Stimulated activated CD4-positive, alpha-beta T cell treated with anti-CD3 and anti-CD28 coated beads, Interleukin-2, amount 100 ng/mL, for 24 hours (primary cell): ENCODE measurements around the gene PTPRF.
"Not testable (repeated sequence)": the region's sequence is repeated elsewhere in the genome, so short reads cannot be mapped to it uniquely, and the experiment has no call there.

Experiments used
- DNase-seq, 2 donors: peaks; one replicate each; pipeline ENCODE4 v3.0.0-alpha.2; 2020

Gene PTPRF

GRCh38 chr1:43538969-43539368, 8.3 kb downstream of the PTPRF start:
- DNase-seq: no peak

GRCh38 chr1:43539726-43540434, 9.2 kb downstream of the PTPRF start:
- DNase-seq: no peak

- DNase-seq: no peak
Measured at GRCh38 chr1:43540653-43541071, 10.0 kb downstream of the PTPRF start.

- DNase-seq: no peak
Measured at GRCh38 chr1:43541141-43541540, 10.5 kb downstream of the PTPRF start.

- no peak for DNase-seq
Measured at GRCh38 chr1:43541721-43542401, 11.2 kb downstream of the PTPRF start.

GRCh38 chr1:43542527-43543458, 12.1 kb downstream of the PTPRF start:
- no peak for DNase-seq

GRCh38 chr1:43543567-43543966, 12.9 kb downstream of the PTPRF start:
- no peak for DNase-seq

- DNase-seq: no peak
Measured at GRCh38 chr1:43545339-43545694, 14.6 kb downstream of the PTPRF start.

GRCh38 chr1:43545695-43546387, 15.2 kb downstream of the PTPRF start:
- peak in 1 of 2 donors; percentile 22 for DNase-seq

- DNase-seq: no peak
Measured at GRCh38 chr1:43546388-43547100, 15.9 kb downstream of the PTPRF start.

GRCh38 chr1:43547538-43548072, 16.9 kb downstream of the PTPRF start:
- DNase-seq: no peak

GRCh38 chr1:43548285-43549271, 17.9 kb downstream of the PTPRF start:
- no peak for DNase-seq

GRCh38 chr1:43549394-43549793, 18.7 kb downstream of the PTPRF start:
- DNase-seq: not testable (repeated sequence)

- peak in 1 of 2 donors; percentile 34 for DNase-seq
Measured at GRCh38 chr1:43549921-43550597, 19.4 kb downstream of the PTPRF start.

GRCh38 chr1:43550598-43551246, 20.0 kb downstream of the PTPRF start:
- no peak for DNase-seq

- DNase-seq: no peak
Measured at GRCh38 chr1:43551396-43551888, 20.8 kb downstream of the PTPRF start.

GRCh38 chr1:43552059-43552742, 21.5 kb downstream of the PTPRF start:
- DNase-seq: no peak

- DNase-seq: no peak
Measured at GRCh38 chr1:43552813-43553212, 22.1 kb downstream of the PTPRF start.
